A549 (cell line): ENCODE results near the gene TEAD3. TPM values are rescaled to one million over a fixed set of nuclear protein-coding genes. Genes with fewer than 3 reads are reported as not detected.

Source experiments
- ATAC-seq, 2 experiments: fragments of 200-7000 bp in 1 of 2; fragments of >200 bp in 1 of 2; cut with Nextera tagmentation in 1 of 2; cut with Tn5 transposase in 1 of 2; 3 replicates each; pipeline versions ENCODE4 v1.8.0 to v1.9.1; 2018 to 2020; ENCODE audit warnings: mild to moderate bottlenecking in 1 of 2, moderate library complexity in 1 of 2
- CTCF ChIA-PET: fragments of 300-600 bp; sonication (Branson Sonifier 250); formaldehyde crosslinking; extraction: SDS; loops from one replicate; lab custom pipeline; 2021; ENCODE audit warnings: antibody characterized with exemption, inconsistent platforms; lab: Yijun Ruan, JAX
- POLR2A ChIA-PET: fragments of 350-600 bp; formaldehyde crosslinking; extraction: SDS; loops from one replicate; lab custom pipeline; 2021; ENCODE audit warnings: antibody characterized with exemption, inconsistent platforms; lab: Yijun Ruan, JAX
- DNase-seq, 2 experiments: peaks; one replicate each; pipeline versions ENCODE4 v3.0.0 to v3.0.0-alpha.2; 2011 to 2016; ENCODE audit warnings: low read depth in 1 of 2, low spot score in 1 of 2
- FAIRE-seq: peaks from 2 replicates; lab custom pipeline; 2011; peaks lifted over from hg19 to GRCh38; lab: Jason Lieb, UNC
- H3K27ac ChIP-seq, 2 experiments: fragments of >200 bp; sonication (Bioruptor Twin); formaldehyde crosslinking; 3 replicates each; pipeline ENCODE4 v1.5.1; 2016 to 2017
- H3K4me1 ChIP-seq: fragments of >200 bp; sonication (Bioruptor Twin); formaldehyde crosslinking; 3 replicates; pipeline ENCODE4 v1.6.1; 2016
- H3K4me2 ChIP-seq: fragments of >200 bp; sonication (Bioruptor Twin); formaldehyde crosslinking; 3 replicates; pipeline ENCODE4 v1.6.1; 2016
- H3K4me3 ChIP-seq: fragments of >200 bp; sonication (Bioruptor Twin); formaldehyde crosslinking; 3 replicates; pipeline ENCODE4 v1.5.1; 2016
- H3K9me3 ChIP-seq: fragments of >200 bp; sonication (Bioruptor Twin); formaldehyde crosslinking; 3 replicates; pipeline ENCODE4 v1.6.1; 2016
- CBX2 ChIP-seq: fragments of 200-600 bp; sonication (generic); IDR thresholded peaks from 2 replicates; pipeline ENCODE4 v1.6.1; 2016; ENCODE audit warnings: low read depth, mild to moderate bottlenecking, borderline replicate concordance
- CBX8 ChIP-seq: fragments of 200-600 bp; sonication (generic); IDR thresholded peaks from 2 replicates; pipeline ENCODE4 v1.6.1; 2016
- CHD2 ChIP-seq: fragments of 150-350 bp; IDR thresholded peaks from 2 replicates; pipeline ENCODE4 v1.6.1; 2014; ENCODE audit warnings: low read length; ENCODE audit not compliant: partially characterized antibody
- CHD4 ChIP-seq: fragments of 200-600 bp; sonication (generic); IDR thresholded peaks from 2 replicates; pipeline ENCODE4 v1.6.1; 2016; ENCODE audit warnings: antibody characterized with exemption, mild to moderate bottlenecking, borderline replicate concordance
- CTCF ChIP-seq: fragments of >200 bp; sonication (Bioruptor Twin); formaldehyde crosslinking; IDR thresholded peaks from 3 replicates; pipeline ENCODE4 v1.5.1; 2016
- E2F6 ChIP-seq: IDR thresholded peaks from 2 replicates; pipeline ENCODE4 v1.6.1; 2012; ENCODE audit warnings: low read depth, borderline replicate concordance
- ESRRA ChIP-seq: fragments of 150-350 bp; IDR thresholded peaks from 2 replicates; pipeline ENCODE4 v1.6.1; 2014; ENCODE audit warnings: mild to moderate bottlenecking, low read length, borderline replicate concordance
- FOSL2 ChIP-seq, 2 experiments: fragments of 450-650 bp in 1 of 2; fragments of >200 bp in 1 of 2; sonication (Bioruptor Twin) in 1 of 2; formaldehyde crosslinking; IDR thresholded peaks; 2 replicates each; pipeline versions ENCODE4 v1.5.0 to v1.6.1; 2016 to 2020; ENCODE audit warnings: mild to moderate bottlenecking in 1 of 2, moderate library complexity in 1 of 2
- FOXS1 ChIP-seq: fragments of 250-450 bp; sonication (Bioruptor Pico); IDR thresholded peaks from 2 replicates; pipeline ENCODE4 v1.5.0; 2020; ENCODE audit warnings: mild to moderate bottlenecking, moderate library complexity
- HMGXB4 ChIP-seq: fragments of 250-450 bp; sonication (Bioruptor Pico); IDR thresholded peaks from 2 replicates; pipeline ENCODE4 v1.5.0; 2021; ENCODE audit warnings: mild to moderate bottlenecking, moderate library complexity, borderline replicate concordance
- HOXB13 ChIP-seq: fragments of 250-450 bp; sonication (Bioruptor Pico); IDR thresholded peaks from 2 replicates; pipeline ENCODE4 v1.5.0; 2020; ENCODE audit warnings: low read depth, mild to moderate bottlenecking, moderate library complexity
- JUN ChIP-seq, 2 experiments: fragments of >200 bp; sonication (Bioruptor Twin); formaldehyde crosslinking; IDR thresholded peaks; 2 replicates in 1 of 2; 3 replicates in 1 of 2; pipeline ENCODE4 v1.6.1; 2016 to 2017
- KDM1A ChIP-seq: fragments of 200-600 bp; sonication (generic); IDR thresholded peaks from 2 replicates; pipeline ENCODE4 v1.6.1; 2016; ENCODE audit warnings: low read depth, mild to moderate bottlenecking
- MAFK ChIP-seq: fragments of 450-650 bp; IDR thresholded peaks from 2 replicates; pipeline ENCODE4 v1.6.1; 2014; ENCODE audit not compliant: partially characterized antibody
- MAZ ChIP-seq: fragments of 150-350 bp; IDR thresholded peaks from 2 replicates; pipeline ENCODE4 v1.6.1; 2014; ENCODE audit warnings: antibody characterized with exemption, low read depth, low read length, borderline replicate concordance
- MYC ChIP-seq: IDR thresholded peaks from 2 replicates; pipeline ENCODE4 v1.6.1; 2012; ENCODE audit warnings: mild to moderate bottlenecking, inconsistent platforms, low read length, improper control_type of control experiment, borderline replicate concordance
- NPAS2 ChIP-seq: fragments of 250-450 bp; sonication (Bioruptor Pico); IDR thresholded peaks from 2 replicates; pipeline ENCODE4 v1.8.0; 2022; ENCODE audit warnings: mild to moderate bottlenecking, moderate library complexity, borderline replicate concordance
- POLR2A ChIP-seq: IDR thresholded peaks from 2 replicates; pipeline ENCODE4 v1.6.1; 2012; ENCODE audit warnings: mild to moderate bottlenecking, low read length
- POLR2AphosphoS2 ChIP-seq: conservative IDR thresholded peaks from 2 replicates; pipeline ENCODE4 v1.6.1; 2012; ENCODE audit warnings: low read length, improper control_type of control experiment, inconsistent platforms
- RAD21 ChIP-seq, 2 experiments: fragments of >200 bp in 1 of 2; sonication (Bioruptor Twin) in 1 of 2; formaldehyde crosslinking in 1 of 2; IDR thresholded peaks in 1 of 2; conservative IDR thresholded peaks in 1 of 2; 2 replicates in 1 of 2; 3 replicates in 1 of 2; pipeline ENCODE4 v1.6.1; 2012 to 2018; ENCODE audit warnings: inconsistent platforms in 1 of 2
- REST ChIP-seq: fragments of 200-600 bp; sonication (generic); IDR thresholded peaks from 2 replicates; pipeline ENCODE4 v1.6.1; 2016; ENCODE audit warnings: antibody characterized with exemption, mild to moderate bottlenecking, moderate library complexity
- SREBF2 ChIP-seq: fragments of 450-650 bp; IDR thresholded peaks from 2 replicates; pipeline ENCODE4 v1.6.1; 2014; ENCODE audit warnings: mild to moderate bottlenecking, moderate library complexity
- ZSCAN20 ChIP-seq: fragments of 250-450 bp; sonication (Bioruptor Pico); IDR thresholded peaks from 2 replicates; pipeline ENCODE4 v1.8.0; 2022; ENCODE audit warnings: mild to moderate bottlenecking, moderate library complexity
- WGBS: methylation state at CpG from one replicate; pipeline ENCODE4 v1.1.6; 2017; ENCODE audit errors: missing lambda C conversion rate; 5-methylcytosine and 5-hydroxymethylcytosine counted together
- polyA plus RNA-seq, 4 experiments: library from polyadenylated mRNA; depleted of rRNA in 3 of 4; stranded (reverse); fragments of >200 nt; fragmentation: RNase III in 1 of 4; extraction: RNeasy Plus Mini Kit Qiagen cat#74134 plus additional on column Dnase treatment in 1 of 4; gene quantifications; 2 replicates in 3 of 4; 3 replicates in 1 of 4; pipeline ENCODE4 v1.2.3, GENCODE V29; 2011 to 2017

TEAD3 gene
- polyA plus RNA-seq, 2 of the 4 experiments (the other 2 are of a cell fraction): 2.1 to 4.2 TPM

DNA sequence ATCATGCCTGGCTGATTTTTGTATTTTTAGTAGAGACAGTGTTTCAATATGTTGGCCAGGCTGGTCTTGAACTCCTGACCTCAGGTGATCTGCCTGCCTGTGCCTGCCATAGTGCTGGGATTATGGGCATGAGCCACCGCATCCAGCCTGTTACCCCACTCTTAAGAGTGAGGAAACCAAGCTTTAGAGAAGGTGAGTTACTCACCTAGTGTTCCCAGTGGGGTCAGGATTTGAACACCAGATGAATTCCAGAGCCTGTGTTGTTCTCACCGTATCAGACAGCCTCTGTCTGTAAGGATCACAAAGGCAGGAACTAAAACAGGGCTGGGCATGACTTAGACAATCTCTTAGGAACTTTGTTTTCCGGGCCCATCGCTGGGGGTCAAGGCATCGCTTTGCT, 54.2 kb downstream of the TEAD3 start:
- CTCF ChIA-PET: interaction anchor here (1.0 to 1.7 kb wide), 4 partner anchors 10 to 101 kb away, joined by 3 to 5 read pairs (median 4); partner anchors contain the start of gene PPARD
- WGBS: 88% methylated on average over 5 of the region's 5 CpGs

DNA sequence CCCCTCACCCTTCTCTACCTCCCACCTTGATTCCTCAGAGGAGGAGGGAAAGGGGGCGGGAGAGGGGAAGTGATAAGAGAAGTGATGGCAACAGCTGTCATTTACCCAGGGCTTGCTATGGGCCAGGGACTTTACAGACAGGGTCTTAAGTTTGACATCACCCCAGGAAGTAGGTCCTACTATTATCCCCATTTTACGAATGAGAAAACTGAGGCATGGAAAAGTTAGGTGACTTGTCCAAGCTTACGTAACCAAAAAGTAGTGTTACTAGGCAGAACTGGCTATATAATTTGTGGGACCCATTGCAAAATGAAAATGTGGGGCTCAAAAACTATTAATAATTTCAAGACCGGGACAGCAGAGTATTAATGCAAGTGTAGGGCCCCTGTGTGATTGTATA, 55.2 kb downstream of the TEAD3 start:
- H3K27ac ChIP-seq: no peak overlapping the region
- H3K4me2 ChIP-seq: no peak overlapping the region
- CTCF ChIA-PET: interaction anchor here (0.8 to 1.7 kb wide), 4 partner anchors 9 to 100 kb away, joined by 3 to 4 read pairs (median 4); no protein-coding TSS in a partner anchor
- FAIRE-seq (no peak), ATAC-seq (no peak), DNase-seq (no peak)
- 84% methylated on average over 4 of the region's 4 CpGs for WGBS
- TF ChIP-seq HOXB13 (CRISPR knock-in tag): no peak
- TF ChIP-seq CTCF: no peak
- no peak for TF ChIP-seq FOXS1 (CRISPR knock-in tag)
- TF ChIP-seq POLR2A: no peak
- TF ChIP-seq HMGXB4 (CRISPR knock-in tag): no peak
- POLR2A ChIA-PET: no interaction called here
- H3K9me3 ChIP-seq: no peaks in the 10 kb centered on the region
- no peak overlapping the region for H3K4me3 ChIP-seq
- H3K4me1 ChIP-seq: no peaks in the 10 kb centered on the region

More for the DNA sequence above, 54.2 kb downstream of the TEAD3 start:
- ATAC-seq: no peak
- TF ChIP-seq RAD21 (conservative IDR thresholded peaks at IDR 0.05 in 1 of 2, IDR thresholded peaks at IDR 0.05 in 1 of 2) (no peak), CBX2 (no peak), CHD2 (no peak), POLR2AphosphoS2 (no peak), KDM1A (no peak), CBX8 (no peak), E2F6 (no peak), FOSL2 (IDR thresholded peaks at IDR 0.05) (no peak), FOSL2 (CRISPR knock-in tag; IDR thresholded peaks at IDR 0.05) (no peak), ZSCAN20 (no peak), CHD4 (no peak), MAFK (no peak), ESRRA (no peak), MAZ (no peak), MYC (no peak), REST (no peak), SREBF2 (no peak), NPAS2 (CRISPR knock-in tag) (no peak), POLR2A (no peak), JUN (IDR thresholded peaks at IDR 0.05) (no peak)
- POLR2A ChIA-PET: no interaction called here
- H3K9me3 ChIP-seq: no peaks in the 10 kb centered on the region
- H3K4me1 ChIP-seq: no peaks in the 10 kb centered on the region
- no peak overlapping the region for H3K4me2 ChIP-seq
- no peak for DNase-seq
- no peak overlapping the region for H3K27ac ChIP-seq
- no peak overlapping the region for H3K4me3 ChIP-seq
- no peak for FAIRE-seq
